HEK293 (cell line): ENCODE data around the gene OCA2.

Experiments used
- CTCF ChIA-PET: fragments of 350-600 bp; formaldehyde crosslinking; extraction: SDS; loops from one replicate; lab custom pipeline; 2021; ENCODE audit warnings: antibody characterized with exemption; lab: Yijun Ruan, JAX
- POLR2A ChIA-PET: fragments of 300-600 bp; formaldehyde crosslinking; extraction: SDS; loops from one replicate; lab custom pipeline; 2020; ENCODE audit warnings: antibody characterized with exemption, inconsistent platforms; lab: Yijun Ruan, JAX
- H3K27ac ChIP-seq: fragments of 200-500 bp; sonication (Bioruptor generic); 2 replicates; pipeline ENCODE4 v1.5.1; 2014; ENCODE audit warnings: low read depth, low read length, control low read depth, inconsistent platforms; ENCODE audit errors: extremely low read depth
- H3K36me3 ChIP-seq, 2 experiments: fragments of 200-500 bp in 1 of 2; sonication (Bioruptor generic) in 1 of 2; 1 replicate in 1 of 2; 2 replicates in 1 of 2; pipeline ENCODE4 v1.5.1; 2014 to 2017; ENCODE audit warnings: inconsistent platforms in 2 of 2, low read length in 2 of 2; ENCODE audit not compliant: control insufficient read depth in 2 of 2, insufficient read depth in 1 of 2
- H3K4me1 ChIP-seq: fragments of 200-500 bp; sonication (Bioruptor generic); 2 replicates; pipeline ENCODE4 v1.5.1; 2014; ENCODE audit warnings: mild to moderate bottlenecking, low read length, inconsistent platforms; ENCODE audit not compliant: control insufficient read depth, insufficient read depth
- H3K4me3 ChIP-seq: 2 replicates; pipeline ENCODE4 v1.5.1; 2011; ENCODE audit warnings: low read depth, mild to moderate bottlenecking, control low read depth, low read length, moderate library complexity
- H3K9me3 ChIP-seq: fragments of 200-500 bp; sonication (Bioruptor generic); 2 replicates; pipeline ENCODE4 v1.5.1; 2014; ENCODE audit warnings: low read depth, low read length, inconsistent platforms; ENCODE audit not compliant: control insufficient read depth, insufficient read depth
- BCL11A ChIP-seq: fragments of 450-650 bp; formaldehyde crosslinking; IDR thresholded peaks from 2 replicates; pipeline ENCODE4 v1.5.1; 2016; ENCODE audit warnings: low read depth, missing biosample characterization, missing genetic modification characterization
- GLI2 ChIP-seq: fragments of 450-650 bp; formaldehyde crosslinking; IDR thresholded peaks from 2 replicates; pipeline ENCODE4; 2017; ENCODE audit warnings: missing biosample characterization, missing genetic modification characterization, low read depth, borderline replicate concordance
- MZF1 ChIP-seq: fragments of 450-650 bp; formaldehyde crosslinking; IDR thresholded peaks from 2 replicates; pipeline ENCODE4 v1.5.1; 2017; ENCODE audit warnings: missing biosample characterization, missing genetic modification characterization, borderline replicate concordance
- REPIN1 ChIP-seq: fragments of 450-650 bp; formaldehyde crosslinking; IDR thresholded peaks from 2 replicates; pipeline ENCODE4 v1.5.1; 2017; ENCODE audit warnings: missing biosample characterization, missing genetic modification characterization, low read depth
- TCF7L2 ChIP-seq: IDR thresholded peaks from 2 replicates; pipeline ENCODE4 v1.6.1; 2011; ENCODE audit warnings: low read depth, mild to moderate bottlenecking, inconsistent platforms, low read length, moderate library complexity, borderline replicate concordance
- TSHZ1 ChIP-seq: fragments of 450-650 bp; formaldehyde crosslinking; IDR thresholded peaks from 2 replicates; pipeline ENCODE4 v1.5.1; 2016; ENCODE audit warnings: missing biosample characterization, missing genetic modification characterization, borderline replicate concordance
- WT1 ChIP-seq: fragments of 450-650 bp; formaldehyde crosslinking; IDR thresholded peaks from 2 replicates; pipeline ENCODE4 v1.5.1; 2016; ENCODE audit warnings: missing biosample characterization, missing genetic modification characterization
- ZNF132 ChIP-seq: fragments of 450-650 bp; formaldehyde crosslinking; IDR thresholded peaks from 2 replicates; pipeline ENCODE4 v1.5.1; 2017; ENCODE audit warnings: missing biosample characterization, missing genetic modification characterization, borderline replicate concordance
- ZNF138 ChIP-seq: fragments of 450-650 bp; formaldehyde crosslinking; IDR thresholded peaks from 2 replicates; pipeline ENCODE4 v1.5.1; 2016; ENCODE audit warnings: missing biosample characterization, missing genetic modification characterization, borderline replicate concordance
- ZNF148 ChIP-seq: fragments of 450-650 bp; formaldehyde crosslinking; IDR thresholded peaks from 2 replicates; pipeline ENCODE4 v1.5.0; 2017; ENCODE audit warnings: missing biosample characterization, missing genetic modification characterization, borderline replicate concordance
- ZNF155 ChIP-seq: fragments of 450-650 bp; formaldehyde crosslinking; IDR thresholded peaks from 2 replicates; pipeline ENCODE4 v1.5.1; 2016; ENCODE audit warnings: missing biosample characterization, missing genetic modification characterization
- ZNF223 ChIP-seq: fragments of 450-650 bp; formaldehyde crosslinking; IDR thresholded peaks from 2 replicates; pipeline ENCODE4 v1.5.1; 2016; ENCODE audit warnings: missing biosample characterization, missing genetic modification characterization
- ZNF311 ChIP-seq: fragments of 450-650 bp; formaldehyde crosslinking; IDR thresholded peaks from 2 replicates; pipeline ENCODE4 v1.5.1; 2017; ENCODE audit warnings: missing biosample characterization, missing genetic modification characterization, borderline replicate concordance
- ZNF324 ChIP-seq: fragments of 450-650 bp; formaldehyde crosslinking; IDR thresholded peaks from 2 replicates; pipeline ENCODE4 v1.5.1; 2016; ENCODE audit warnings: missing biosample characterization, missing genetic modification characterization
- ZNF354C ChIP-seq: fragments of 450-650 bp; formaldehyde crosslinking; IDR thresholded peaks from 2 replicates; pipeline ENCODE4 v1.5.1; 2016; ENCODE audit warnings: missing biosample characterization, missing genetic modification characterization, low read depth, borderline replicate concordance
- ZNF433 ChIP-seq: fragments of 450-650 bp; formaldehyde crosslinking; IDR thresholded peaks from 2 replicates; pipeline ENCODE4 v1.5.1; 2016; ENCODE audit warnings: missing biosample characterization, missing genetic modification characterization, low read depth
- ZNF473 ChIP-seq: fragments of 450-650 bp; formaldehyde crosslinking; IDR thresholded peaks from 2 replicates; pipeline ENCODE4 v1.5.1; 2017; ENCODE audit warnings: missing biosample characterization, missing genetic modification characterization
- ZNF548 ChIP-seq: fragments of 450-650 bp; formaldehyde crosslinking; IDR thresholded peaks from 2 replicates; pipeline ENCODE4 v1.5.1; 2016; ENCODE audit warnings: missing biosample characterization, missing genetic modification characterization
- ZNF621 ChIP-seq: fragments of 450-650 bp; formaldehyde crosslinking; IDR thresholded peaks from 2 replicates; pipeline ENCODE4 v1.5.1; 2017; ENCODE audit warnings: missing biosample characterization, missing genetic modification characterization
- ZNF623 ChIP-seq: fragments of 450-650 bp; formaldehyde crosslinking; IDR thresholded peaks from 2 replicates; pipeline ENCODE4 v1.5.1; 2016; ENCODE audit warnings: missing biosample characterization, missing genetic modification characterization
- ZNF629 ChIP-seq: fragments of 450-650 bp; formaldehyde crosslinking; IDR thresholded peaks from 2 replicates; pipeline ENCODE4 v1.5.1; 2017; ENCODE audit warnings: missing biosample characterization, missing genetic modification characterization
- ZNF76 ChIP-seq: fragments of 450-650 bp; formaldehyde crosslinking; IDR thresholded peaks from 2 replicates; pipeline ENCODE4; 2016; ENCODE audit warnings: low read depth, missing biosample characterization, missing genetic modification characterization, borderline replicate concordance
- TF ChIP-seq, protein P1 (sequence below): fragments of 450-650 bp; formaldehyde crosslinking; IDR thresholded peaks from 2 replicates; pipeline ENCODE4 v1.5.1; 2016; ENCODE audit warnings: missing biosample characterization, missing genetic modification characterization

Gene OCA2

GRCh38 chr15:28030801-28031200 is 68.3 kb downstream of the OCA2 start:
- CTCF ChIA-PET = interaction anchor here (0.6 to 1.9 kb wide), 2 partner anchors 10 to 20 kb away, joined by 5 to 13 read pairs; no protein-coding TSS in a partner anchor
- POLR2A ChIA-PET = no interaction called here
- no peak for TF ChIP-seq ZNF311 (tag by site-specific recombination)
- no peak for TF ChIP-seq ZNF623 (tag by site-specific recombination)
- TF ChIP-seq ZNF324 (tag by site-specific recombination) = no peak
- no peak for TF ChIP-seq ZNF223 (tag by site-specific recombination)
- no peak for TF ChIP-seq WT1 (tag by site-specific recombination)
- no peak for TF ChIP-seq ZNF433 (tag by site-specific recombination)
- Histone ChIP-seq H3K27ac (no peak overlapping the region), H3K4me3 (no peak overlapping the region), H3K36me3 (no peaks in the 10 kb centered on the region), H3K4me1 (no peaks in the 10 kb centered on the region), H3K9me3 (no peaks in the 10 kb centered on the region)

DNA sequence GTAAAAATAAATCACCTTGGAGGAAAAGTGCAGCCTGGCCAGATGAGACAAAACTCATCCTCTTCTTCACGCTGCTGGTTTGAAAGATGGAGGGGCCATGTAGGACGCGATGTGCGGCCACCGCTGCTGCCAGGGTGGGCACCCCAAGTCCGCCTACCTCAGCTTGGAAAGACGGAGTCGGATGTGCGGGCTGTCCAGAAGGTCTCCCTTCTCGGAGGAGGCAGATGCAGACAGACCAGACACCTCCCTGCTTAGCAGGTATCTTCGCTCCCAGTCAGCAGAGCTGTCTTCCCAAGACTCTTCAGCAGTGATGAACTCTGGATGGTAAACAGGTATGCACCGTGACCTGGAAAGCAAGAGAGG is 71.4 kb downstream of the OCA2 start:
- CTCF ChIA-PET = no interaction called here
- no peak overlapping the region for H3K4me3 ChIP-seq
- H3K36me3 ChIP-seq = no peaks in the 10 kb centered on the region
- no peaks in the 10 kb centered on the region for H3K9me3 ChIP-seq
- H3K4me1 ChIP-seq = no peaks in the 10 kb centered on the region
- TF ChIP-seq BCL11A (tag by site-specific recombination) (no peak), ZNF621 (no peak), ZNF623 (tag by site-specific recombination) (no peak), ZNF76 (tag by site-specific recombination) (no peak), ZNF138 (tag by site-specific recombination) (no peak), ZNF148 (tag by site-specific recombination) (no peak), ZNF132 (tag by site-specific recombination) (no peak), TSHZ1 (tag by site-specific recombination) (no peak), MZF1 (tag by site-specific recombination) (no peak), TCF7L2 (no peak), ZNF354C (tag by site-specific recombination) (no peak), ZNF473 (tag by site-specific recombination) (no peak), ZNF548 (no peak), ZNF311 (tag by site-specific recombination) (no peak), ZNF629 (no peak), REPIN1 (tag by site-specific recombination) (no peak), GLI2 (tag by site-specific recombination) (no peak), ZNF155 (no peak)
- TF ChIP-seq, protein P1, sequence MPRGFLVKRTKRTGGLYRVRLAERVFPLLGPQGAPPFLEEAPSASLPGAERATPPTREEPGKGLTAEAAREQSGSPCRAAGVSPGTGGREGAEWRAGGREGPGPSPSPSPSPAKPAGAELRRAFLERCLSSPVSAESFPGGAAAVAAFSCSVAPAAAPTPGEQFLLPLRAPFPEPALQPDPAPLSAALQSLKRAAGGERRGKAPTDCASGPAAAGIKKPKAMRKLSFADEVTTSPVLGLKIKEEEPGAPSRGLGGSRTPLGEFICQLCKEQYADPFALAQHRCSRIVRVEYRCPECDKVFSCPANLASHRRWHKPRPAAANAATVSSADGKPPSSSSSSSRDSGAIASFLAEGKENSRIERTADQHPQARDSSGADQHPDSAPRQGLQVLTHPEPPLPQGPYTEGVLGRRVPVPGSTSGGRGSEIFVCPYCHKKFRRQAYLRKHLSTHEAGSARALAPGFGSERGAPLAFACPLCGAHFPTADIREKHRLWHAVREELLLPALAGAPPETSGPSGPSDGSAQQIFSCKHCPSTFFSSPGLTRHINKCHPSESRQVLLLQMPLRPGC = no peak
- no peak overlapping the region for H3K27ac ChIP-seq
- POLR2A ChIA-PET = interaction anchor here (0.7 kb wide), 1 partner anchor 67 kb away, joined by 3 read pairs; no protein-coding TSS in a partner anchor
